PC-9 (cell line): ENCODE data around the gene EVPL.
"Not testable (repeated sequence)": the region's sequence is repeated elsewhere in the genome, so short reads cannot be mapped to it uniquely, and the experiment has no call there.

Experiments
- EZH2 ChIP-seq: fragments of 200-600 bp; sonication (generic); IDR thresholded peaks from 2 replicates; pipeline ENCODE4 v1.8.0; 2017; ENCODE audit warnings: antibody characterized with exemption, low read depth
- TF ChIP-seq, protein P1 (sequence below): fragments of 200-600 bp; sonication (generic); conservative IDR thresholded peaks from 2 replicates; pipeline ENCODE4 v1.6.1; 2017; ENCODE audit warnings: mixed run types, antibody characterized with exemption, mild to moderate bottlenecking, moderate library complexity

DNA sequence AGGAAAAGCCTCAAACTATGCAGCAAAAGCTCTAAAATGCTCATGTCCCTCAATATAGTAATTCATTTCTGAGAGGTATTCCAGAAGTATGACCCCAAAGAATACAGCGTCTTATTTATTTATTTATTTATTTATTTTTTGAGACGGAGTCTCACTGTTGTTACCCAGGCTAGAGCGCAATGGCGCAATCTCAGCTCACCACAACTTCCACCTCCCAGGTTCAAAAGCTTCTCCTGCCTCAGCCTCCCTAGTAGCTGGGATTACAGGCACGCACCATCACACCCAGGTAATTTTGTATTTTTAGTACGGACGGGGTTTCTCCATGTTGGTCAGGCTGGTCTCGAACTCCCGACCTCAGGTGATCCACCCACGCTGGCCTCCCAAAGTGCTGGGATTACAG is 58.1 kb downstream of the EVPL start:
- not testable (repeated sequence) for TF ChIP-seq EZH2
- TF ChIP-seq, protein P1, sequence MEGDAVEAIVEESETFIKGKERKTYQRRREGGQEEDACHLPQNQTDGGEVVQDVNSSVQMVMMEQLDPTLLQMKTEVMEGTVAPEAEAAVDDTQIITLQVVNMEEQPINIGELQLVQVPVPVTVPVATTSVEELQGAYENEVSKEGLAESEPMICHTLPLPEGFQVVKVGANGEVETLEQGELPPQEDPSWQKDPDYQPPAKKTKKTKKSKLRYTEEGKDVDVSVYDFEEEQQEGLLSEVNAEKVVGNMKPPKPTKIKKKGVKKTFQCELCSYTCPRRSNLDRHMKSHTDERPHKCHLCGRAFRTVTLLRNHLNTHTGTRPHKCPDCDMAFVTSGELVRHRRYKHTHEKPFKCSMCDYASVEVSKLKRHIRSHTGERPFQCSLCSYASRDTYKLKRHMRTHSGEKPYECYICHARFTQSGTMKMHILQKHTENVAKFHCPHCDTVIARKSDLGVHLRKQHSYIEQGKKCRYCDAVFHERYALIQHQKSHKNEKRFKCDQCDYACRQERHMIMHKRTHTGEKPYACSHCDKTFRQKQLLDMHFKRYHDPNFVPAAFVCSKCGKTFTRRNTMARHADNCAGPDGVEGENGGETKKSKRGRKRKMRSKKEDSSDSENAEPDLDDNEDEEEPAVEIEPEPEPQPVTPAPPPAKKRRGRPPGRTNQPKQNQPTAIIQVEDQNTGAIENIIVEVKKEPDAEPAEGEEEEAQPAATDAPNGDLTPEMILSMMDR = not testable (repeated sequence)
